GM06990 (cell line): ENCODE measurements around the gene PHF19.

Experiments used
- DNase-seq: peaks from one replicate; pipeline ENCODE4 v3.0.0-alpha.2; 2011; ENCODE audit not compliant: insufficient read length; ENCODE audit errors: extremely low read depth
- H3K27me3 ChIP-seq: replicated peaks from 2 replicates; pipeline ENCODE4 v1.6.0; 2011; ENCODE audit warnings: low read length; ENCODE audit not compliant: control insufficient read depth, insufficient read depth
- H3K36me3 ChIP-seq: 2 replicates; pipeline ENCODE4 v1.5.1; 2011; ENCODE audit warnings: low read length; ENCODE audit not compliant: control insufficient read depth, insufficient read depth
- H3K4me3 ChIP-seq: replicated peaks from 2 replicates; pipeline ENCODE4 v1.5.1; 2011; ENCODE audit warnings: low read depth, mild to moderate bottlenecking, control low read depth, low read length
- TF ChIP-seq, protein P1 (sequence below): IDR thresholded peaks from 2 replicates; pipeline ENCODE4 v1.5.1; 2011; ENCODE audit warnings: low read length, control low read depth, mild to moderate bottlenecking, inconsistent platforms; ENCODE audit not compliant: insufficient read depth, poor library complexity, severe bottlenecking

Gene PHF19

DNA sequence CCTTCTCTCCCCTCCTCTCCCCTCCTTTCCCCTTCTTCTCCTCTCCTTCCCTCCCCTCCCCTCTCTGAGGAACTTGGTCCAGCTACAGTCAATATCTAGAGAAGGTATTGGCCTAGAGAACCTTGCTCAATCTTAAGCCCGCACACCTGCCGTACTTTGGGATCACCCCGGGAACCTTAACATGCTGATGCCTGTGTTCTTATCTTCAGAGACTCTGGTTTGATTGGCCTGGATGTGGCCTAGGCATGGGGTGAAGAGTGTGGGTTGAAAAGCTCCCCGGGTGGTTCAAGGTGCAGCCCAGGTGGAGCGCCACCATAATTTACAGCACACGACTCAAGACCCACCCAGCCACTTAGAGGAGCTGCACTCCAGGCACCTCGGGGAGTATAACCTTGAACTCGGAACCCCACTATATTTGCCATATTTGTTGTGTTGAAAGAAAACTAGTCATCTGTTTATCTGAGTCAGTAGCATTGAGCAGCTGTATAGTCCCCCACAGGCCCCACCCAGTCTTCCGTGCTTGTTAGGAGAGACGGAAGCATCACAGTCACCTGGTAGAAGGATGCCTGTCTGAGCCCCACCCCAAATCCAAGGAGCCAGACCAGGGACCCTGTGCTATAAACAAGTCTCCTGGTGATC is 14.4 kb upstream of the PHF19 start:
- DNase-seq: no peak
- Histone ChIP-seq H3K4me3 (no peak overlapping the region), H3K27me3 (no peaks in the 10 kb centered on the region), H3K36me3 (no peaks in the 10 kb centered on the region)
- TF ChIP-seq, protein P1, sequence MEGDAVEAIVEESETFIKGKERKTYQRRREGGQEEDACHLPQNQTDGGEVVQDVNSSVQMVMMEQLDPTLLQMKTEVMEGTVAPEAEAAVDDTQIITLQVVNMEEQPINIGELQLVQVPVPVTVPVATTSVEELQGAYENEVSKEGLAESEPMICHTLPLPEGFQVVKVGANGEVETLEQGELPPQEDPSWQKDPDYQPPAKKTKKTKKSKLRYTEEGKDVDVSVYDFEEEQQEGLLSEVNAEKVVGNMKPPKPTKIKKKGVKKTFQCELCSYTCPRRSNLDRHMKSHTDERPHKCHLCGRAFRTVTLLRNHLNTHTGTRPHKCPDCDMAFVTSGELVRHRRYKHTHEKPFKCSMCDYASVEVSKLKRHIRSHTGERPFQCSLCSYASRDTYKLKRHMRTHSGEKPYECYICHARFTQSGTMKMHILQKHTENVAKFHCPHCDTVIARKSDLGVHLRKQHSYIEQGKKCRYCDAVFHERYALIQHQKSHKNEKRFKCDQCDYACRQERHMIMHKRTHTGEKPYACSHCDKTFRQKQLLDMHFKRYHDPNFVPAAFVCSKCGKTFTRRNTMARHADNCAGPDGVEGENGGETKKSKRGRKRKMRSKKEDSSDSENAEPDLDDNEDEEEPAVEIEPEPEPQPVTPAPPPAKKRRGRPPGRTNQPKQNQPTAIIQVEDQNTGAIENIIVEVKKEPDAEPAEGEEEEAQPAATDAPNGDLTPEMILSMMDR: no peak

DNA sequence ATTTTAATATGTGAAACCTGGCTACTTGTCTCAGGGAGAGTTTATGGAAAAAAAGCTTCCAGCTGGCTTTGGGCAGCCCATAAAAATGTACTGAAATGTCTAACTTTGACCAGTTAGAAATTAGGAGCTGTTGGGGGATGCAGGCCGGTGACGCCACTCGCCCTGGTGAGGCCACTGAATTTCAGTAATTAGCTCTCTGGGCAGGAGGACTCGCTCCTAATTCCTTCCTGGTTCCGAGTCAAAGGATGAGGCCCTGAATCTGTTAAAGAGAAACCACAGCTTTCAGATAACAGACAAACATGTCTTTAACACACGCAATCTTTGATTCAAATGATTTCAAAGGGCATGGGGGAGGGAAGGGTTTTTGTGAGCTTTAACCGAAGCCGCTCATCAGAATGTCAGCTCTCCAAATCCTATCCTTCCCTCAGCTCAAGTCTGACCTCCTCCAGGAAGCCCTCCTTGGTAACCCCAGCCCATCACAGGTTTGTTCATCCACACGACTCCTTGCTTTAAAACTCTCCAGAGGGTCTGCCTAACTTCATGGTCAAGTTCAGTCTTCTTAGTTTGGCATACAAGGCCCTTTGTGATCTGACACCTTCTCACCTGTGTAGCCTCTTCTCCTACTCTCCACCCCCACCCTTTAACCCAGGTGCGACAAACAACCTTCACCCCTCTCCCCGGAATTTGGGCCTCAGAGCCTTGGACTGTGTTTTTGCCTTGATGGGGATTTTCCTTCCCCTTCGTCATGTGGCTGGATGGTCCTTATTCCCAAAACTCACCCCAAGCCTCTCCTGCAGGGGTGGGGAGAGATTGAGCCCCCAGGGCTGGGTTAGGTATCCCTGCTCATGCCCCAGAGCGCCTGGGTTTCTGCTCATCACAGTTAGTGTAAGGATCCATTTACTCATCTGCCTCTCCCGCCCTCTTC is 13.6 kb upstream of the PHF19 start:
- TF ChIP-seq, protein P1: no peak
- H3K4me3 ChIP-seq: no peak overlapping the region
- H3K27me3 ChIP-seq: no peaks in the 10 kb centered on the region
- DNase-seq: no peak
- no peaks in the 10 kb centered on the region for H3K36me3 ChIP-seq

DNA sequence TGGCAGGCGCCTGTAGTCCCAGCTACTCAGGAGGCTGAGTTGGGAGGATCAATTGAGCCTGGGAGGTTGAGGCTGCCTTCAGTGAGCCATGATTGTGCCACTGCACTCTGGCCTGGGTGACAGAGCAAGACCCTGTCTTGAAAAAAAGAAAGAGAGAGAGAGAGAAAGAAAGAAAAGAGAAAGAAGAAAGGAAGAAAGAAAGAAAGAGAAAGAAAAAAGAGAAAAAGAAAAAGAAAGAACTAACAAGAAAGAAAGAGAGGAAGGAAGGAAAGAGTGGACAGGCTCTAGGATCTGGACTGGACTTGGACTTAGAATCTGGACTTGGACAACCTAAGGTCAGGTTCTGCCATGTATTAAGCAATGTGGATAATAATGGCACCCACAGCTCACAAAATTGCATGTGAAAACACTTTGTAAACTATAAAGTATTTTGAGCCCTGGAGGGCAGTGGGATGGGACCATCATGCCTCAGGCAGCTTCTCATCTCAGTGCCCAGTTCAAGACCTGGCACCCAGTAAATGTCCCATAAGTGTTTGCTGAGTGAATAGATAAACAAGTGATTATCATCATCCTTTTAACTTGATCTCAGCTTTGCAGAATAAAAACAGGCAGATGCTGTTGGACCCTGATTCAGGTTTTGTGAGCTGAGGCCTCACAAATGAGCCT is 12.8 kb upstream of the PHF19 start:
- H3K4me3 ChIP-seq: no peak overlapping the region
- DNase-seq: no peak
- TF ChIP-seq, protein P1: no peak
- H3K36me3 ChIP-seq: no peaks in the 10 kb centered on the region
- no peaks in the 10 kb centered on the region for H3K27me3 ChIP-seq

DNA sequence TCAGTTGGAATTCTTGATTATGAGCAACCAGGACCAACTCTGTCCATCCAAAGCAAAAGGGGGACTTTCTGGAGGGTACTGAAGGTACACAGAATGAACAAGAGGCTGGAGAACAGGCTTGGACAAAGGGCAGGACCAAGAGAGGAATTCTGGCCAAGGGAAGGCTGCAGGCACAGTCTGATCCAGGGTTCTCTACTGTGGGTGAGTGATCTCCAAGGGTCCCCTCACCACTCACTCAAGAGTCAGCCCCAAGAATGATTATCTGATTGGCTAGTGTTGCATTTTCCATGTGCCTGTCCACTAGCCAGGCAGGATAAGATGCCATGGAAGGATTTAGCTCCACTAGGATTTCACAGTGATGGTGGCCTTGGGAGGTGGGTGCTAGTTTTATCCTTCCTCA is 11.6 kb upstream of the PHF19 start:
- Histone ChIP-seq H3K4me3 (no peak overlapping the region), H3K27me3 (no peaks in the 10 kb centered on the region), H3K36me3 (no peaks in the 10 kb centered on the region)
- no peak for DNase-seq
- TF ChIP-seq, protein P1: no peak

DNA sequence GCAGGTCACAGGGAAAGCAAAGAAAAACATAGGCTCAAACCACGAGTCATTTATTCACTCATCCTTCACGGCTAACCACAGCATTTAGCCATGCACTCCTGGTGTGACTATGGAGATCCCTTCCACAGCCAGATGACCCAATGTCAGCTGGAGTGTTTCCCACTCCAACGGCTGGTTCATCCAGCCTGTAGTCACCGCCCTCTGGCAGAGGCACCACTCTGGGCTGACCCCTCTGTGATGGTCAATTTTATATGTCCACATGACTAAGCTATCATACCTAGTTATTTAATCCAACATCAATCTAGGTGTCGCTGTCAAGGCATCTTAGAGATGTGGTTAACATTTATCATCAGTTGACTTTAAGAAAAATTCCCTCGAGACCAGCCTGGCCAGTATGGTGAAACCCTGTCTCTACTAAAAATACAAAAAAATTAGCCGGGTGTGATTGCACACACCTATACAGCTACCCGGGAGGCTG is 9.5 kb upstream of the PHF19 start:
- Histone ChIP-seq H3K36me3 (no peaks in the 10 kb centered on the region), H3K27me3 (no peaks in the 10 kb centered on the region), H3K4me3 (no peak overlapping the region)
- DNase-seq: no peak
- TF ChIP-seq, protein P1: no peak
